Choroid plexus epithelial cell (primary cell): Measurements from ENCODE around the gene HUS1.

Experiments
- DNase-seq: peaks from one replicate; pipeline ENCODE4 v3.0.0-alpha.2; 2010; ENCODE audit warnings: low read depth
- H3K4me3 ChIP-seq: 2 replicates; pipeline ENCODE4 v1.5.1; 2011; ENCODE audit warnings: low read depth, mild to moderate bottlenecking, control low read depth, low read length, moderate library complexity
- CTCF ChIP-seq: conservative IDR thresholded peaks from 2 replicates; pipeline ENCODE4 v1.5.1; 2011; ENCODE audit warnings: low read depth, mild to moderate bottlenecking, control low read depth, inconsistent platforms, low read length, moderate library complexity

HUS1 gene

GRCh38 chr7:47979832-47980181, 392 bp upstream of the HUS1 start:
- peak overlapping the region; percentile 75 for H3K4me3 ChIP-seq
- TF ChIP-seq CTCF, result no peak

GRCh38 chr7:47978790-47979144, 648 bp downstream of the HUS1 start:
- DNase-seq, result no peak
- H3K4me3 ChIP-seq, result peak overlapping the region; percentile 75
- TF ChIP-seq CTCF, result no peak

More at GRCh38 chr7:47979832-47980181, 392 bp upstream of the HUS1 start:
- no peak for DNase-seq

- DNase-seq, result no peak
Measured at GRCh38 chr7:47973739-47974138, 5.7 kb downstream of the HUS1 start.

GRCh38 chr7:47970761-47971160, 8.7 kb downstream of the HUS1 start:
- H3K4me3 ChIP-seq, result no peak overlapping the region
- DNase-seq, result no peak
- no peak for TF ChIP-seq CTCF

More at GRCh38 chr7:47973739-47974138, 5.7 kb downstream of the HUS1 start:
- H3K4me3 ChIP-seq, result no peak overlapping the region
- no peak for TF ChIP-seq CTCF

GRCh38 chr7:47968847-47969774, 10.3 kb downstream of the HUS1 start:
- TF ChIP-seq CTCF, result peak; percentile 99
- DNase-seq, result peak; percentile 86
- no peak overlapping the region for H3K4me3 ChIP-seq

GRCh38 chr7:47967708-47968107, 11.7 kb downstream of the HUS1 start:
- no peak overlapping the region for H3K4me3 ChIP-seq
- no peak for TF ChIP-seq CTCF
- DNase-seq, result no peak

GRCh38 chr7:47967123-47967522, 12.3 kb downstream of the HUS1 start:
- no peak for DNase-seq
- TF ChIP-seq CTCF, result no peak
- H3K4me3 ChIP-seq, result no peak overlapping the region
